Measurements from ENCODE around the gene GALT.

Gene GALT

GRCh38 chr9:34662526-34663302, 16.2 kb downstream of the GALT start, which contains the start of gene CCL27:
Gene CCL27, minus strand, starts transcription at chr9:34662657. Its CDS starts 24 bp downstream, at chr9:34662633.
- H3K4me3 ChIP-seq (ENCODE audit: low read depth in 1 of 2, low read length in 2 of 2): no peak within 1 kb of the TSS
- H3K4me1 ChIP-seq (ENCODE audit: control insufficient read depth in 1 of 2, insufficient read depth in 2 of 2, low read length in 2 of 2): peaks cover 25 to 26% of the 10 kb centered on the region in 2 donors
- H3K27me3 ChIP-seq (ENCODE audit: control insufficient read depth in 1 of 2, insufficient read depth in 2 of 2, low read length in 2 of 2): no peaks in the 10 kb centered on the region
- H3K9me3 ChIP-seq (ENCODE audit: control insufficient read depth in 1 of 2, low read length in 2 of 2): no peaks in the 10 kb centered on the region
- no peaks in the 10 kb centered on the region for H3K36me3 ChIP-seq (ENCODE audit: control insufficient read depth in 1 of 2, insufficient read depth in 2 of 2, low read length in 2 of 2)
- no peak within 1 kb of the TSS for H3K9ac ChIP-seq (ENCODE audit: low read depth in 1 of 2, low read length in 2 of 2)
- H3K27ac ChIP-seq (ENCODE audit: low read depth, low read length): no peak within 1 kb of the TSS

GRCh38 chr9:34663303-34663605, 16.8 kb downstream of the GALT start:
- Histone ChIP-seq H3K9me3 (ENCODE audit: control insufficient read depth in 1 of 2, low read length in 2 of 2) (no peaks in the 10 kb centered on the region), H3K4me1 (ENCODE audit: control insufficient read depth in 1 of 2, insufficient read depth in 2 of 2, low read length in 2 of 2) (peaks cover 25 to 26% of the 10 kb centered on the region in 2 donors), H3K27me3 (ENCODE audit: control insufficient read depth in 1 of 2, insufficient read depth in 2 of 2, low read length in 2 of 2) (no peaks in the 10 kb centered on the region), H3K27ac (ENCODE audit: low read depth, low read length) (no peak overlapping the region), H3K4me3 (ENCODE audit: low read depth in 1 of 2, low read length in 2 of 2) (no peak overlapping the region), H3K36me3 (ENCODE audit: control insufficient read depth in 1 of 2, insufficient read depth in 2 of 2, low read length in 2 of 2) (no peaks in the 10 kb centered on the region), H3K9ac (ENCODE audit: low read depth in 1 of 2, low read length in 2 of 2) (no peak overlapping the region)

GRCh38 chr9:34664281-34665066, 18.0 kb downstream of the GALT start:
- Histone ChIP-seq H3K9me3 (ENCODE audit: control insufficient read depth in 1 of 2, low read length in 2 of 2) (no peaks in the 10 kb centered on the region), H3K36me3 (ENCODE audit: control insufficient read depth in 1 of 2, insufficient read depth in 2 of 2, low read length in 2 of 2) (no peaks in the 10 kb centered on the region), H3K9ac (ENCODE audit: low read depth in 1 of 2, low read length in 2 of 2) (peak overlapping the region; percentile 63 to 77), H3K27ac (ENCODE audit: low read depth, low read length) (peak overlapping the region; percentile 73), H3K4me1 (ENCODE audit: control insufficient read depth in 1 of 2, insufficient read depth in 2 of 2, low read length in 2 of 2) (peaks cover 21 to 22% of the 10 kb centered on the region in 2 donors), H3K27me3 (ENCODE audit: control insufficient read depth in 1 of 2, insufficient read depth in 2 of 2, low read length in 2 of 2) (no peaks in the 10 kb centered on the region), H3K4me3 (ENCODE audit: low read depth in 1 of 2, low read length in 2 of 2) (peak overlapping the region; percentile 66 to 68)

- H3K36me3 ChIP-seq (ENCODE audit: control insufficient read depth in 1 of 2, insufficient read depth in 2 of 2, low read length in 2 of 2): no peaks in the 10 kb centered on the region
- H3K4me3 ChIP-seq (ENCODE audit: low read depth in 1 of 2, low read length in 2 of 2): peak overlapping the region; percentile 66 to 68
- peaks cover 15 to 19% of the 10 kb centered on the region in 2 donors for H3K4me1 ChIP-seq (ENCODE audit: control insufficient read depth in 1 of 2, insufficient read depth in 2 of 2, low read length in 2 of 2)
- H3K27ac ChIP-seq (ENCODE audit: low read depth, low read length): peak overlapping the region; percentile 73
- no peaks in the 10 kb centered on the region for H3K27me3 ChIP-seq (ENCODE audit: control insufficient read depth in 1 of 2, insufficient read depth in 2 of 2, low read length in 2 of 2)
- H3K9me3 ChIP-seq (ENCODE audit: control insufficient read depth in 1 of 2, low read length in 2 of 2): no peaks in the 10 kb centered on the region
- H3K9ac ChIP-seq (ENCODE audit: low read depth in 1 of 2, low read length in 2 of 2): peak overlapping the region; percentile 63 to 77
Observed at GRCh38 chr9:34665067-34665380, 18.5 kb downstream of the GALT start.

- no peaks in the 10 kb centered on the region for H3K9me3 ChIP-seq (ENCODE audit: control insufficient read depth in 1 of 2, low read length in 2 of 2)
- H3K36me3 ChIP-seq (ENCODE audit: control insufficient read depth in 1 of 2, insufficient read depth in 2 of 2, low read length in 2 of 2): no peaks in the 10 kb centered on the region
- H3K4me1 ChIP-seq (ENCODE audit: control insufficient read depth in 1 of 2, insufficient read depth in 2 of 2, low read length in 2 of 2): peaks cover 12 to 17% of the 10 kb centered on the region in 2 donors
- H3K27ac ChIP-seq (ENCODE audit: low read depth, low read length): peak overlapping the region; percentile 98
- H3K27me3 ChIP-seq (ENCODE audit: control insufficient read depth in 1 of 2, insufficient read depth in 2 of 2, low read length in 2 of 2): no peaks in the 10 kb centered on the region
- H3K9ac ChIP-seq (ENCODE audit: low read depth in 1 of 2, low read length in 2 of 2): peak overlapping the region; percentile 93 to 95
- H3K4me3 ChIP-seq (ENCODE audit: low read depth in 1 of 2, low read length in 2 of 2): peak overlapping the region; percentile 90 to 93
Observed at GRCh38 chr9:34665381-34666250, 19.1 kb downstream of the GALT start.

GRCh38 chr9:34669809-34670562, 23.5 kb downstream of the GALT start:
- Histone ChIP-seq H3K4me1 (ENCODE audit: control insufficient read depth in 1 of 2, insufficient read depth in 2 of 2, low read length in 2 of 2) (peaks cover 0 to 5% of the 10 kb centered on the region in 2 donors), H3K27ac (ENCODE audit: low read depth, low read length) (no peak overlapping the region)

GRCh38 chr9:34671307-34671706, 24.8 kb downstream of the GALT start:
- no peak overlapping the region for H3K9ac ChIP-seq (ENCODE audit: low read depth in 1 of 2, low read length in 2 of 2)
- no peak overlapping the region for H3K27ac ChIP-seq (ENCODE audit: low read depth, low read length)
- no peaks in the 10 kb centered on the region for H3K27me3 ChIP-seq (ENCODE audit: control insufficient read depth in 1 of 2, insufficient read depth in 2 of 2, low read length in 2 of 2)
- H3K36me3 ChIP-seq (ENCODE audit: control insufficient read depth in 1 of 2, insufficient read depth in 2 of 2, low read length in 2 of 2): no peaks in the 10 kb centered on the region
- peaks cover 0 to 1% of the 10 kb centered on the region in 2 donors for H3K4me1 ChIP-seq (ENCODE audit: control insufficient read depth in 1 of 2, insufficient read depth in 2 of 2, low read length in 2 of 2)
- H3K4me3 ChIP-seq (ENCODE audit: low read depth in 1 of 2, low read length in 2 of 2): no peak overlapping the region
- H3K9me3 ChIP-seq (ENCODE audit: control insufficient read depth in 1 of 2, low read length in 2 of 2): no peaks in the 10 kb centered on the region

More at GRCh38 chr9:34669809-34670562, 23.5 kb downstream of the GALT start:
- H3K4me3 ChIP-seq (ENCODE audit: low read depth in 1 of 2, low read length in 2 of 2): no peak overlapping the region
- no peaks in the 10 kb centered on the region for H3K27me3 ChIP-seq (ENCODE audit: control insufficient read depth in 1 of 2, insufficient read depth in 2 of 2, low read length in 2 of 2)
- H3K36me3 ChIP-seq (ENCODE audit: control insufficient read depth in 1 of 2, insufficient read depth in 2 of 2, low read length in 2 of 2): no peaks in the 10 kb centered on the region
- no peak overlapping the region for H3K9ac ChIP-seq (ENCODE audit: low read depth in 1 of 2, low read length in 2 of 2)
- H3K9me3 ChIP-seq (ENCODE audit: control insufficient read depth in 1 of 2, low read length in 2 of 2): no peaks in the 10 kb centered on the region

GRCh38 chr9:34674440-34674839, 28.0 kb downstream of the GALT start:
- no peaks in the 10 kb centered on the region for H3K27me3 ChIP-seq (ENCODE audit: control insufficient read depth in 1 of 2, insufficient read depth in 2 of 2, low read length in 2 of 2)
- H3K27ac ChIP-seq (ENCODE audit: low read depth, low read length): no peak overlapping the region
- H3K9me3 ChIP-seq (ENCODE audit: control insufficient read depth in 1 of 2, low read length in 2 of 2): no peaks in the 10 kb centered on the region
- no peaks in the 10 kb centered on the region for H3K4me1 ChIP-seq (ENCODE audit: control insufficient read depth in 1 of 2, insufficient read depth in 2 of 2, low read length in 2 of 2)
- H3K36me3 ChIP-seq (ENCODE audit: control insufficient read depth in 1 of 2, insufficient read depth in 2 of 2, low read length in 2 of 2): no peaks in the 10 kb centered on the region
- no peak overlapping the region for H3K4me3 ChIP-seq (ENCODE audit: low read depth in 1 of 2, low read length in 2 of 2)
- no peak overlapping the region for H3K9ac ChIP-seq (ENCODE audit: low read depth in 1 of 2, low read length in 2 of 2)

GRCh38 chr9:34675048-34675714, 28.7 kb downstream of the GALT start:
- Histone ChIP-seq H3K27ac (ENCODE audit: low read depth, low read length) (no peak overlapping the region), H3K27me3 (ENCODE audit: control insufficient read depth in 1 of 2, insufficient read depth in 2 of 2, low read length in 2 of 2) (no peaks in the 10 kb centered on the region), H3K4me1 (ENCODE audit: control insufficient read depth in 1 of 2, insufficient read depth in 2 of 2, low read length in 2 of 2) (no peaks in the 10 kb centered on the region), H3K36me3 (ENCODE audit: control insufficient read depth in 1 of 2, insufficient read depth in 2 of 2, low read length in 2 of 2) (no peaks in the 10 kb centered on the region), H3K9me3 (ENCODE audit: control insufficient read depth in 1 of 2, low read length in 2 of 2) (no peaks in the 10 kb centered on the region), H3K9ac (ENCODE audit: low read depth in 1 of 2, low read length in 2 of 2) (no peak overlapping the region), H3K4me3 (ENCODE audit: low read depth in 1 of 2, low read length in 2 of 2) (no peak overlapping the region)
